ENCODE results near the gene DOLK.

Gene DOLK

GRCh38 chr9:128901822-128902221, 45.6 kb downstream of the DOLK start:
- Histone ChIP-seq H3K36me3 (ENCODE audit: insufficient read depth, low read length) (peaks cover 9% of the 10 kb centered on the region), H3K79me2 (ENCODE audit: insufficient read depth, low read length) (0 out of 2 replicates have a peak, but pooled peaks cover 3% of the 10 kb centered on the region), H3K9me3 (ENCODE audit: insufficient read depth, low read length, severe bottlenecking) (no peaks in the 10 kb centered on the region), H3K9ac (ENCODE audit: low read depth, low read length) (no peak overlapping the region), H3K4me1 (ENCODE audit: insufficient read depth, low read length) (peaks cover 10% of the 10 kb centered on the region), H3K4me2 (ENCODE audit: insufficient read depth, low read length) (no peak overlapping the region), H3K27me3 (ENCODE audit: insufficient read depth, low read length, poor library complexity) (no peaks in the 10 kb centered on the region), H3K4me3 (ENCODE audit: low read depth in 1 of 2, low read length in 2 of 2) (no peak overlapping the region), H4K20me1 (ENCODE audit: insufficient read depth, low read length) (peaks cover 4% of the 10 kb centered on the region), H2AFZ (ENCODE audit: low read depth, low read length) (no peak overlapping the region), H3K27ac (ENCODE audit: low read length) (no peak overlapping the region)
- no peak for ATAC-seq (ENCODE audit: insufficient read depth, low read depth)
- no peak for DNase-seq
- no peak for TF ChIP-seq EZH2 (IDR thresholded peaks at IDR 0.05; ENCODE audit: borderline replicate concordance, low read depth, low read length, severe bottlenecking)
- no peak for TF ChIP-seq CTCF (IDR thresholded peaks at IDR 0.05; ENCODE audit: borderline replicate concordance, extremely low read depth, low read length, poor library complexity, severe bottlenecking)

GRCh38 chr9:128901379-128901778, 46.0 kb downstream of the DOLK start:
- H3K4me1 ChIP-seq (ENCODE audit: insufficient read depth, low read length), result peaks cover 10% of the 10 kb centered on the region
- H3K27me3 ChIP-seq (ENCODE audit: insufficient read depth, low read length, poor library complexity), result no peaks in the 10 kb centered on the region
- ATAC-seq (ENCODE audit: insufficient read depth, low read depth) (no peak), DNase-seq (no peak)
- no peak overlapping the region for H3K4me3 ChIP-seq (ENCODE audit: low read depth in 1 of 2, low read length in 2 of 2)
- no peak overlapping the region for H3K4me2 ChIP-seq (ENCODE audit: insufficient read depth, low read length)
- no peaks in the 10 kb centered on the region for H3K9me3 ChIP-seq (ENCODE audit: insufficient read depth, low read length, severe bottlenecking)
- H2AFZ ChIP-seq (ENCODE audit: low read depth, low read length), result no peak overlapping the region
- H4K20me1 ChIP-seq (ENCODE audit: insufficient read depth, low read length), result peaks cover 4% of the 10 kb centered on the region
- peaks cover 5% of the 10 kb centered on the region; the same call in 1 of the 2 replicates for H3K36me3 ChIP-seq (ENCODE audit: insufficient read depth, low read length)
- H3K27ac ChIP-seq (ENCODE audit: low read length), result no peak overlapping the region
- 0 out of 2 replicates have a peak, but pooled peaks cover 3% of the 10 kb centered on the region for H3K79me2 ChIP-seq (ENCODE audit: insufficient read depth, low read length)
- TF ChIP-seq CTCF (IDR thresholded peaks at IDR 0.05; ENCODE audit: borderline replicate concordance, extremely low read depth, low read length, poor library complexity, severe bottlenecking) (no peak), EZH2 (IDR thresholded peaks at IDR 0.05; ENCODE audit: borderline replicate concordance, low read depth, low read length, severe bottlenecking) (no peak)
- no peak overlapping the region for H3K9ac ChIP-seq (ENCODE audit: low read depth, low read length)

GRCh38 chr9:128899566-128900322, 47.7 kb downstream of the DOLK start:
- TF ChIP-seq CTCF (IDR thresholded peaks at IDR 0.05; ENCODE audit: borderline replicate concordance, extremely low read depth, low read length, poor library complexity, severe bottlenecking), result no peak
- TF ChIP-seq EZH2 (IDR thresholded peaks at IDR 0.05; ENCODE audit: borderline replicate concordance, low read depth, low read length, severe bottlenecking), result no peak
- Histone ChIP-seq H3K4me3 (ENCODE audit: low read depth in 1 of 2, low read length in 2 of 2) (no peak overlapping the region), H3K27ac (ENCODE audit: low read length) (no peak overlapping the region), H3K79me2 (ENCODE audit: insufficient read depth, low read length) (0 out of 2 replicates have a peak, but pooled peaks cover 3% of the 10 kb centered on the region), H4K20me1 (ENCODE audit: insufficient read depth, low read length) (peaks cover 7% of the 10 kb centered on the region), H3K9me3 (ENCODE audit: insufficient read depth, low read length, severe bottlenecking) (no peaks in the 10 kb centered on the region), H2AFZ (ENCODE audit: low read depth, low read length) (no peak overlapping the region), H3K9ac (ENCODE audit: low read depth, low read length) (no peak overlapping the region), H3K4me1 (ENCODE audit: insufficient read depth, low read length) (peaks cover 10% of the 10 kb centered on the region), H3K4me2 (ENCODE audit: insufficient read depth, low read length) (no peak overlapping the region), H3K27me3 (ENCODE audit: insufficient read depth, low read length, poor library complexity) (no peaks in the 10 kb centered on the region), H3K36me3 (ENCODE audit: insufficient read depth, low read length) (peaks cover 10% of the 10 kb centered on the region; the same call in 1 of the 2 replicates)
- DNase-seq (no peak), ATAC-seq (ENCODE audit: insufficient read depth, low read depth) (no peak)
